Fibroblast of lung (primary cell): ENCODE data around the gene LUC7L3.

Experiments used
- CTCF ChIP-seq, 2 donors: IDR thresholded peaks in 1 of 2; conservative IDR thresholded peaks in 1 of 2; 1 replicate in 1 of 2; 2 replicates in 1 of 2; pipeline ENCODE4 v1.5.1; 2011 to 2012; ENCODE audit warnings: low read length in 2 of 2, control low read depth in 1 of 2, inconsistent platforms in 1 of 2, low read depth in 1 of 2, mild to moderate bottlenecking in 1 of 2
- EZH2 ChIP-seq: IDR thresholded peaks from 2 replicates; pipeline ENCODE4 v1.5.1; 2012; ENCODE audit warnings: low read length, control low read depth, mild to moderate bottlenecking; ENCODE audit errors: missing control alignments

GRCh38 chr17:50719144-50719923 is at the start of gene LUC7L3:
- TF ChIP-seq CTCF (conservative IDR thresholded peaks at IDR 0.05 in 1 of 2, IDR thresholded peaks at IDR 0.05 in 1 of 2; ENCODE audit: low read depth in 1 of 2, low read length in 2 of 2), result no peak
- no peak for TF ChIP-seq EZH2
